ENCODE measurements around the gene PIEZO2.

DNA sequence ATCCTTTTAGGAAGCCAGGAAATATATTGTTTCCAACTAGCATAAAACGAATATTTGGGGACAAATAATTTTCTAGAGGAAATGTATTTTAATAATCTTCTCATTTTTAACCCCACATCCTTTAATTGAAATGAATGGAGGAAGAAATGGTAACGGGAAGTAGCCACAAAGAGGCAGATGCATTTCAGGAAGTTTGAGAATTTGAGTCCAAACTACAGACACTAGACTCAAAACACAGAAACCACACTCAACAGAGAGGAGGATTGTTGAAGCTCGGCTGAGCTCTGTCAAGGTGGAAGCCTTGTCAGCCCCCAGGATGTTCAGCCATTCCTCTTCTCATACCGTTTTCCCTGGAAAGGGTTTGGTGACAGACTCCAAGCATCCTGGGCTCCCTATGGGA is 335.0 kb downstream of the PIEZO2 start:
- TF ChIP-seq ZNF274 (IDR thresholded peaks at IDR 0.05; ENCODE audit: low read depth, low read length) (no peak), SUZ12 (IDR thresholded peaks at IDR 0.05; ENCODE audit: extremely low read depth, insufficient read depth, insufficient read length) (no peak)

All from NT2/D1 (cell line).